ENCODE data around the gene WAPL. TPM values are rescaled to one million over a fixed set of nuclear protein-coding genes. Genes with fewer than 3 reads are reported as not detected.

The WAPL gene
- total RNA-seq, 1 donor from 2014 or later: 79.4 TPM

- H3K27ac ChIP-seq: no peak overlapping the region
Measured at GRCh38 chr10:86498598-86498997, 23.0 kb downstream of the WAPL start.

GRCh38 chr10:86497621-86498020 lies 24.0 kb downstream of the WAPL start:
- peaks cover 29% of the 10 kb centered on the region for H3K36me3 Mint-ChIP-seq
- H3K9me3 ChIP-seq (ENCODE audit: low read depth): no peaks in the 10 kb centered on the region
- no peaks in the 10 kb centered on the region for H3F3A ChIP-seq (ENCODE audit: low read depth)
- H3K4me3 ChIP-seq: no peak overlapping the region
- H4K20me1 ChIP-seq (ENCODE audit: low read depth): peaks cover 57% of the 10 kb centered on the region
- H3K4me1 ChIP-seq: no peaks in the 10 kb centered on the region
- TF ChIP-seq CTCF (IDR thresholded peaks at IDR 0.05) (no peak), EZH2 (IDR thresholded peaks at IDR 0.05) (no peak), EZH2phosphoT487 (IDR thresholded peaks at IDR 0.05) (no peak)
- no peak overlapping the region for H3K4me3 Mint-ChIP-seq
- no peaks in the 10 kb centered on the region for H3K27me3 Mint-ChIP-seq (ENCODE audit: insufficient read depth, low read depth)
- H3K4me2 ChIP-seq: no peak overlapping the region
- no peak for DNase-seq (ENCODE audit: low spot score)
- H3K36me3 ChIP-seq: peaks cover 32% of the 10 kb centered on the region
- no peak overlapping the region for H3K27ac ChIP-seq
- H2AFZ ChIP-seq (replicated peaks): no peak overlapping the region
- H3K9ac ChIP-seq: no peak overlapping the region
- no peaks in the 10 kb centered on the region for H3K4me1 Mint-ChIP-seq
- no peak overlapping the region for H3K27ac Mint-ChIP-seq
- no peaks in the 10 kb centered on the region for H3K9me3 Mint-ChIP-seq
- no peaks in the 10 kb centered on the region for H3K27me3 ChIP-seq
- peaks cover 99% of the 10 kb centered on the region for H3K79me2 ChIP-seq (ENCODE audit: low read depth)

More at GRCh38 chr10:86498598-86498997, 23.0 kb downstream of the WAPL start:
- Mint-ChIP-seq H3K27ac (no peak overlapping the region), H3K27me3 (ENCODE audit: insufficient read depth, low read depth) (no peaks in the 10 kb centered on the region), H3K4me3 (no peak overlapping the region), H3K9me3 (no peaks in the 10 kb centered on the region), H3K36me3 (peaks cover 32% of the 10 kb centered on the region), H3K4me1 (no peaks in the 10 kb centered on the region)
- H3F3A ChIP-seq (ENCODE audit: low read depth): no peaks in the 10 kb centered on the region
- H3K4me1 ChIP-seq: no peaks in the 10 kb centered on the region
- no peak overlapping the region for H2AFZ ChIP-seq (replicated peaks)
- H3K79me2 ChIP-seq (ENCODE audit: low read depth): peaks cover 99% of the 10 kb centered on the region
- no peaks in the 10 kb centered on the region for H3K27me3 ChIP-seq
- no peak overlapping the region for H3K9ac ChIP-seq
- no peak overlapping the region for H3K4me3 ChIP-seq
- TF ChIP-seq EZH2phosphoT487 (IDR thresholded peaks at IDR 0.05) (no peak), CTCF (IDR thresholded peaks at IDR 0.05) (no peak), EZH2 (IDR thresholded peaks at IDR 0.05) (no peak)
- DNase-seq (ENCODE audit: low spot score): no peak
- H3K36me3 ChIP-seq: peaks cover 32% of the 10 kb centered on the region
- no peak overlapping the region for H3K4me2 ChIP-seq
- H4K20me1 ChIP-seq (ENCODE audit: low read depth): peaks cover 57% of the 10 kb centered on the region
- H3K9me3 ChIP-seq (ENCODE audit: low read depth): no peaks in the 10 kb centered on the region

GRCh38 chr10:86489960-86490612 lies 31.5 kb downstream of the WAPL start:
- Histone ChIP-seq H3K27me3 (no peaks in the 10 kb centered on the region), H3K36me3 (no peaks in the 10 kb centered on the region), H3K4me2 (no peak overlapping the region), H3K9ac (no peak overlapping the region), H3F3A (ENCODE audit: low read depth) (no peaks in the 10 kb centered on the region), H3K27ac (no peak overlapping the region), H2AFZ (replicated peaks) (no peak overlapping the region), H3K4me1 (no peaks in the 10 kb centered on the region), H3K79me2 (ENCODE audit: low read depth) (peaks cover 79% of the 10 kb centered on the region), H3K9me3 (ENCODE audit: low read depth) (no peaks in the 10 kb centered on the region), H4K20me1 (ENCODE audit: low read depth) (peaks cover 26% of the 10 kb centered on the region), H3K4me3 (no peak overlapping the region)
- no peaks in the 10 kb centered on the region for H3K4me1 Mint-ChIP-seq
- peaks cover 24% of the 10 kb centered on the region for H3K36me3 Mint-ChIP-seq
- TF ChIP-seq CTCF (IDR thresholded peaks at IDR 0.05) (no peak), EZH2 (IDR thresholded peaks at IDR 0.05) (no peak), EZH2phosphoT487 (IDR thresholded peaks at IDR 0.05) (no peak)
- DNase-seq (ENCODE audit: low spot score): no peak
- no peak overlapping the region for H3K27ac Mint-ChIP-seq
- no peaks in the 10 kb centered on the region for H3K9me3 Mint-ChIP-seq
- H3K4me3 Mint-ChIP-seq: no peak overlapping the region
- no peaks in the 10 kb centered on the region for H3K27me3 Mint-ChIP-seq (ENCODE audit: insufficient read depth, low read depth)
